SK-N-SH (cell line): ENCODE data around the gene VKORC1L1. TPM values are rescaled to one million over a fixed set of nuclear protein-coding genes. Genes with fewer than 3 reads are reported as not detected.
"Not testable (repeated sequence)": the region's sequence is repeated elsewhere in the genome, so short reads cannot be mapped to it uniquely, and the experiment has no call there.

Experiments
- CTCF ChIA-PET: fragments of 300-600, 350-600 bp; formaldehyde crosslinking; extraction: SDS; loops from one replicate; lab custom pipeline; 2021; lab: Yijun Ruan, JAX
- POLR2A ChIA-PET: fragments of 350-600 bp; sonication (Branson Sonifier 250); formaldehyde crosslinking; extraction: SDS; loops from one replicate; lab custom pipeline; 2020; ENCODE audit warnings: antibody characterized with exemption, inconsistent platforms; lab: Yijun Ruan, JAX
- DNase-seq: peaks from one replicate; pipeline ENCODE4 v3.0.0; 2012
- H2AFZ ChIP-seq: fragments of 200-600 bp; sonication (generic); 2 replicates; pipeline ENCODE4 v1.8.1; 2016; ENCODE audit warnings: antibody characterized with exemption, mild to moderate bottlenecking, low read depth
- H3F3A ChIP-seq: fragments of 200-600 bp; sonication (generic); replicated peaks from 2 replicates; pipeline ENCODE3; 2016; ENCODE audit warnings: antibody characterized with exemption, mild to moderate bottlenecking; ENCODE audit not compliant: insufficient read depth
- H3K27ac ChIP-seq, 2 experiments: fragments of 200-500 bp in 1 of 2; fragments of 200-600 bp in 1 of 2; sonication (Bioruptor generic) in 1 of 2; sonication (generic), shearing (Covaris generic) in 1 of 2; 2 replicates each; pipeline versions ENCODE4 v1.5.1 to v1.6.1; 2014 to 2016; ENCODE audit warnings: low read depth in 2 of 2, inconsistent platforms in 1 of 2, low read length in 1 of 2, mild to moderate bottlenecking in 1 of 2, mixed read lengths in 1 of 2
- H3K27me3 ChIP-seq: fragments of 200-600 bp; sonication (generic), shearing (Covaris generic); 2 replicates; pipeline ENCODE4 v1.6.1; 2016; ENCODE audit warnings: mixed run types; ENCODE audit not compliant: insufficient read depth
- H3K36me3 ChIP-seq, 2 experiments: fragments of 200-500 bp in 1 of 2; fragments of 200-600 bp in 1 of 2; sonication (Bioruptor generic) in 1 of 2; sonication (generic) in 1 of 2; replicated peaks in 1 of 2; 2 replicates each; pipeline versions ENCODE3 to v1.5.1; 2014 to 2016; ENCODE audit warnings: low read length in 1 of 2, mild to moderate bottlenecking in 1 of 2; ENCODE audit not compliant: insufficient read depth in 2 of 2, control insufficient read depth in 1 of 2
- H3K4me1 ChIP-seq, 2 experiments: fragments of 200-500 bp in 1 of 2; fragments of 200-600 bp in 1 of 2; sonication (Bioruptor generic) in 1 of 2; sonication (generic), shearing (Covaris generic) in 1 of 2; 2 replicates each; pipeline versions ENCODE4 v1.5.1 to v1.6.1; 2014 to 2016; ENCODE audit warnings: low read depth in 1 of 2, low read length in 1 of 2, mixed run types in 1 of 2; ENCODE audit not compliant: insufficient read depth in 2 of 2, control insufficient read depth in 1 of 2
- H3K4me2 ChIP-seq: fragments of 200-600 bp; sonication (generic), shearing (Covaris generic); 2 replicates; pipeline ENCODE4 v1.6.1; 2017; ENCODE audit warnings: mixed run types
- H3K4me3 ChIP-seq, 2 experiments: fragments of 200-500 bp in 1 of 2; fragments of 200-600 bp in 1 of 2; sonication (Bioruptor generic) in 1 of 2; sonication (generic), shearing (Covaris generic) in 1 of 2; 2 replicates each; pipeline versions ENCODE4 v1.5.1 to v1.8.1; 2014 to 2016; ENCODE audit warnings: low read depth in 2 of 2, inconsistent platforms in 1 of 2, low read length in 1 of 2, mild to moderate bottlenecking in 1 of 2, mixed read lengths in 1 of 2, moderate library complexity in 1 of 2
- H3K79me2 ChIP-seq: fragments of 200-600 bp; sonication (generic); 2 replicates; pipeline ENCODE4 v1.8.1; 2017; ENCODE audit warnings: mild to moderate bottlenecking; ENCODE audit not compliant: insufficient read depth
- H3K9ac ChIP-seq: fragments of 200-600 bp; sonication (generic); 2 replicates; pipeline ENCODE4 v1.6.1; 2017; ENCODE audit warnings: mixed run types
- H3K9me2 ChIP-seq: fragments of 200-600 bp; sonication (generic); 2 replicates; pipeline ENCODE4 v1.6.1; 2017; ENCODE audit warnings: mixed run types
- H3K9me3 ChIP-seq: fragments of 200-600 bp; sonication (generic); 2 replicates; pipeline ENCODE4 v1.6.1; 2017; ENCODE audit warnings: mixed run types, mild to moderate bottlenecking, moderate library complexity
- H4K20me1 ChIP-seq: fragments of 200-600 bp; sonication (generic); 2 replicates; pipeline ENCODE4 v1.6.1; 2017; ENCODE audit warnings: mild to moderate bottlenecking, mixed run types; ENCODE audit not compliant: insufficient read depth
- ELF1 ChIP-seq: IDR thresholded peaks from 2 replicates; pipeline ENCODE4 v1.4.0; 2012
- EZH2phosphoT487 ChIP-seq: fragments of 200-600 bp; sonication (generic); IDR thresholded peaks from 2 replicates; pipeline ENCODE4 v1.6.1; 2017; ENCODE audit warnings: low read depth, mixed run types, mild to moderate bottlenecking, antibody characterized with exemption, moderate library complexity, borderline replicate concordance
- FOSL2 ChIP-seq: IDR thresholded peaks from 2 replicates; pipeline ENCODE4 v1.4.0; 2012; ENCODE audit warnings: low read depth, mild to moderate bottlenecking, moderate library complexity, borderline replicate concordance
- FOXM1 ChIP-seq: IDR thresholded peaks from 2 replicates; pipeline ENCODE4 v1.4.0; 2012; ENCODE audit warnings: low read depth, mild to moderate bottlenecking
- GATA2 ChIP-seq: sonication (generic); formaldehyde crosslinking; IDR thresholded peaks from 2 replicates; pipeline ENCODE4 v1.5.0; 2020; ENCODE audit warnings: mild to moderate bottlenecking, missing genetic modification reagents
- MAX ChIP-seq: IDR thresholded peaks from 2 replicates; pipeline ENCODE4 v1.4.0; 2012; ENCODE audit warnings: low read depth
- MEF2A ChIP-seq: IDR thresholded peaks from 2 replicates; pipeline ENCODE4 v1.4.0; 2012; ENCODE audit warnings: low read depth, borderline replicate concordance
- NFIC ChIP-seq: IDR thresholded peaks from 2 replicates; pipeline ENCODE4 v1.4.0; 2012; ENCODE audit warnings: borderline replicate concordance
- PBX3 ChIP-seq: IDR thresholded peaks from 2 replicates; pipeline ENCODE4; 2012
- POLR2AphosphoS5 ChIP-seq: IDR thresholded peaks from 2 replicates; pipeline ENCODE4 v1.6.1; 2012; ENCODE audit warnings: low read depth, low read length
- RAD21 ChIP-seq: IDR thresholded peaks from 2 replicates; pipeline ENCODE4 v1.6.1; 2012; ENCODE audit warnings: mild to moderate bottlenecking, low read length
- RCOR1 ChIP-seq: fragments of 150-350 bp; IDR thresholded peaks from 2 replicates; pipeline ENCODE4 v1.6.1; 2017; ENCODE audit warnings: antibody characterized with exemption, low read length
- RXRA ChIP-seq: IDR thresholded peaks from 2 replicates; pipeline ENCODE4 v1.4.0; 2012; ENCODE audit warnings: low read depth, mild to moderate bottlenecking, borderline replicate concordance
- SMC3 ChIP-seq: IDR thresholded peaks from 2 replicates; pipeline ENCODE4 v1.6.1; 2012; ENCODE audit warnings: low read depth, low read length, improper control_type of control experiment
- USF2 ChIP-seq: fragments of 150-350 bp; IDR thresholded peaks from 2 replicates; pipeline ENCODE4 v1.6.1; 2017; ENCODE audit warnings: antibody characterized with exemption, low read length, low read depth, borderline replicate concordance
- whole genome bisulfite sequencing: methylation state at CpG from one replicate; pipeline ENCODE4 v1.1.6; 2017; ENCODE audit warnings: low lambda C conversion rate; 5-methylcytosine and 5-hydroxymethylcytosine counted together
- polyA plus RNA-seq, 3 experiments: library from polyadenylated mRNA; depleted of rRNA; stranded (reverse); fragments of >200 nt; gene quantifications; 2 replicates each; pipeline ENCODE4 v1.2.3, GENCODE V29; 2012
- TF ChIP-seq, protein P1 (sequence below): fragments of 150-350 bp; IDR thresholded peaks from 2 replicates; pipeline ENCODE4 v1.6.1; 2016; ENCODE audit warnings: mild to moderate bottlenecking, low read depth, low read length
- TF ChIP-seq, protein P2 (sequence below): IDR thresholded peaks from 2 replicates; pipeline ENCODE4 v1.4.0; 2012; ENCODE audit warnings: low read depth, borderline replicate concordance
- TF ChIP-seq, protein P3 (sequence below): IDR thresholded peaks from 2 replicates; pipeline ENCODE4 v1.4.0; 2012; ENCODE audit warnings: low read depth, borderline replicate concordance
- TF ChIP-seq, protein P4 (sequence below): fragments of 200-600 bp; sonication (generic); IDR thresholded peaks from 2 replicates; pipeline ENCODE4 v1.6.1; 2017; ENCODE audit warnings: antibody characterized with exemption, mild to moderate bottlenecking, moderate library complexity

The VKORC1L1 gene
- polyA plus RNA-seq, 1 of the 3 experiments (the other 2 are of a cell fraction), result 14.7 TPM

GRCh38 chr7:65896279-65896870 lies 23.5 kb downstream of the VKORC1L1 start:
- CTCF ChIA-PET, result no interaction called here

GRCh38 chr7:65897289-65897688 lies 24.4 kb downstream of the VKORC1L1 start:
- WGBS, result 94% methylated on average over 3 of the region's 3 CpGs
- H3K27ac ChIP-seq, DNase-seq, H3K9me3 ChIP-seq, H2AFZ ChIP-seq, CTCF ChIA-PET, H3F3A ChIP-seq, H3K9me2 ChIP-seq, POLR2A ChIA-PET, H3K9ac ChIP-seq, H3K27me3 ChIP-seq, H3K4me3 ChIP-seq, H4K20me1 ChIP-seq, H3K4me1 ChIP-seq, H3K4me2 ChIP-seq: not testable (repeated sequence)
- Histone ChIP-seq H3K36me3 (peaks cover 0 to 28% of the 10 kb centered on the region in 2 experiments), H3K79me2 (peaks cover 60% of the 10 kb centered on the region)

More at GRCh38 chr7:65896279-65896870, 23.5 kb downstream of the VKORC1L1 start:
- Histone ChIP-seq H3K9me3 (no peaks in the 10 kb centered on the region), H3K9me2 (no peaks in the 10 kb centered on the region; the same call in 1 of the 2 replicates), H3K36me3 (peaks cover 5 to 30% of the 10 kb centered on the region in 2 experiments), H3K4me3 (no peak overlapping the region), H3K79me2 (peaks cover 68% of the 10 kb centered on the region), H3K4me2 (no peak overlapping the region), H2AFZ (no peak overlapping the region), H3K27ac (no peak overlapping the region), H3K9ac (no peak overlapping the region), H3F3A (peaks cover 5% of the 10 kb centered on the region), H3K4me1 (no peaks in the 10 kb centered on the region), H3K27me3 (no peaks in the 10 kb centered on the region), H4K20me1 (no peaks in the 10 kb centered on the region)
- POLR2A ChIA-PET, result no interaction called here
- DNase-seq, result no peak
- WGBS, result 97% methylated on average over 4 of the region's 4 CpGs
- no peak for TF ChIP-seq RXRA
- TF ChIP-seq, protein P1, sequence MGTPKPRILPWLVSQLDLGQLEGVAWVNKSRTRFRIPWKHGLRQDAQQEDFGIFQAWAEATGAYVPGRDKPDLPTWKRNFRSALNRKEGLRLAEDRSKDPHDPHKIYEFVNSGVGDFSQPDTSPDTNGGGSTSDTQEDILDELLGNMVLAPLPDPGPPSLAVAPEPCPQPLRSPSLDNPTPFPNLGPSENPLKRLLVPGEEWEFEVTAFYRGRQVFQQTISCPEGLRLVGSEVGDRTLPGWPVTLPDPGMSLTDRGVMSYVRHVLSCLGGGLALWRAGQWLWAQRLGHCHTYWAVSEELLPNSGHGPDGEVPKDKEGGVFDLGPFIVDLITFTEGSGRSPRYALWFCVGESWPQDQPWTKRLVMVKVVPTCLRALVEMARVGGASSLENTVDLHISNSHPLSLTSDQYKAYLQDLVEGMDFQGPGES, result no peak
- TF ChIP-seq MEF2A, result no peak
- TF ChIP-seq USF2, result no peak
- TF ChIP-seq, protein P2, sequence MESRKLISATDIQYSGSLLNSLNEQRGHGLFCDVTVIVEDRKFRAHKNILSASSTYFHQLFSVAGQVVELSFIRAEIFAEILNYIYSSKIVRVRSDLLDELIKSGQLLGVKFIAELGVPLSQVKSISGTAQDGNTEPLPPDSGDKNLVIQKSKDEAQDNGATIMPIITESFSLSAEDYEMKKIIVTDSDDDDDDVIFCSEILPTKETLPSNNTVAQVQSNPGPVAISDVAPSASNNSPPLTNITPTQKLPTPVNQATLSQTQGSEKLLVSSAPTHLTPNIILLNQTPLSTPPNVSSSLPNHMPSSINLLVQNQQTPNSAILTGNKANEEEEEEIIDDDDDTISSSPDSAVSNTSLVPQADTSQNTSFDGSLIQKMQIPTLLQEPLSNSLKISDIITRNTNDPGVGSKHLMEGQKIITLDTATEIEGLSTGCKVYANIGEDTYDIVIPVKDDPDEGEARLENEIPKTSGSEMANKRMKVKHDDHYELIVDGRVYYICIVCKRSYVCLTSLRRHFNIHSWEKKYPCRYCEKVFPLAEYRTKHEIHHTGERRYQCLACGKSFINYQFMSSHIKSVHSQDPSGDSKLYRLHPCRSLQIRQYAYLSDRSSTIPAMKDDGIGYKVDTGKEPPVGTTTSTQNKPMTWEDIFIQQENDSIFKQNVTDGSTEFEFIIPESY, result no peak
- TF ChIP-seq POLR2AphosphoS5, result no peak
- no peak for TF ChIP-seq NFIC
- TF ChIP-seq, protein P3, sequence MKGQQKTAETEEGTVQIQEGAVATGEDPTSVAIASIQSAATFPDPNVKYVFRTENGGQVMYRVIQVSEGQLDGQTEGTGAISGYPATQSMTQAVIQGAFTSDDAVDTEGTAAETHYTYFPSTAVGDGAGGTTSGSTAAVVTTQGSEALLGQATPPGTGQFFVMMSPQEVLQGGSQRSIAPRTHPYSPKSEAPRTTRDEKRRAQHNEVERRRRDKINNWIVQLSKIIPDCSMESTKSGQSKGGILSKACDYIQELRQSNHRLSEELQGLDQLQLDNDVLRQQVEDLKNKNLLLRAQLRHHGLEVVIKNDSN, result no peak
- no peak for TF ChIP-seq RCOR1
- no peak for TF ChIP-seq FOSL2
- no peak for TF ChIP-seq MAX
- TF ChIP-seq PBX3, result no peak
- no peak for TF ChIP-seq SMC3
- TF ChIP-seq, protein P4, sequence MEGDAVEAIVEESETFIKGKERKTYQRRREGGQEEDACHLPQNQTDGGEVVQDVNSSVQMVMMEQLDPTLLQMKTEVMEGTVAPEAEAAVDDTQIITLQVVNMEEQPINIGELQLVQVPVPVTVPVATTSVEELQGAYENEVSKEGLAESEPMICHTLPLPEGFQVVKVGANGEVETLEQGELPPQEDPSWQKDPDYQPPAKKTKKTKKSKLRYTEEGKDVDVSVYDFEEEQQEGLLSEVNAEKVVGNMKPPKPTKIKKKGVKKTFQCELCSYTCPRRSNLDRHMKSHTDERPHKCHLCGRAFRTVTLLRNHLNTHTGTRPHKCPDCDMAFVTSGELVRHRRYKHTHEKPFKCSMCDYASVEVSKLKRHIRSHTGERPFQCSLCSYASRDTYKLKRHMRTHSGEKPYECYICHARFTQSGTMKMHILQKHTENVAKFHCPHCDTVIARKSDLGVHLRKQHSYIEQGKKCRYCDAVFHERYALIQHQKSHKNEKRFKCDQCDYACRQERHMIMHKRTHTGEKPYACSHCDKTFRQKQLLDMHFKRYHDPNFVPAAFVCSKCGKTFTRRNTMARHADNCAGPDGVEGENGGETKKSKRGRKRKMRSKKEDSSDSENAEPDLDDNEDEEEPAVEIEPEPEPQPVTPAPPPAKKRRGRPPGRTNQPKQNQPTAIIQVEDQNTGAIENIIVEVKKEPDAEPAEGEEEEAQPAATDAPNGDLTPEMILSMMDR, result no peak
- no peak for TF ChIP-seq GATA2 (CRISPR knock-in tag)
- no peak for TF ChIP-seq EZH2phosphoT487
- TF ChIP-seq RAD21, result no peak
- no peak for TF ChIP-seq FOXM1
- no peak for TF ChIP-seq ELF1
